IMR-90 (cell line): ENCODE measurements around the gene CTXN3. TPM values are rescaled to one million over a fixed set of nuclear protein-coding genes. Genes with fewer than 3 reads are reported as not detected.
A peak's percentile ranks its signal among the peaks of the same experiment; 100 is the strongest.

Source experiments
- ATAC-seq: fragments of 200-7000 bp; cut with Tn5 transposase; 2 replicates; pipeline ENCODE4 v1.9.1; 2020; ENCODE audit warnings: low read depth, mild to moderate bottlenecking, moderate library complexity
- BruUV-seq: library from RNA; stranded (reverse); fragments of 400-500 nt; replicated peaks from 2 replicates; lab custom pipeline; 2021; lab: Mats Ljungman, UMichigan
- CTCF ChIA-PET: fragments of 300-600 bp; formaldehyde crosslinking; extraction: SDS; loops from one replicate; lab custom pipeline; 2021; ENCODE audit warnings: antibody characterized with exemption; lab: Yijun Ruan, JAX
- POLR2A ChIA-PET: fragments of 300-600 bp; sonication (Branson Sonifier 250); formaldehyde crosslinking; loops from one replicate; lab custom pipeline; 2022; ENCODE audit warnings: antibody characterized with exemption; ENCODE audit not compliant: unreplicated experiment; lab: Charles Lee
- DNase-seq: peaks from one replicate; pipeline ENCODE4 v3.0.0; 2013
- H2AFZ ChIP-seq: replicated peaks from 2 replicates; pipeline ENCODE3; 2013; ENCODE audit warnings: low read length, mild to moderate bottlenecking; ENCODE audit not compliant: poor library complexity
- H2AK5ac ChIP-seq: 2 replicates; pipeline ENCODE4 v1.6.1; 2013; ENCODE audit warnings: low read depth, low read length, inconsistent platforms
- H2AK9ac ChIP-seq: replicated peaks from 2 replicates; pipeline ENCODE3; 2013; ENCODE audit warnings: mild to moderate bottlenecking, low read depth, low read length, moderate library complexity; ENCODE audit not compliant: poor library complexity
- H2BK120ac ChIP-seq: 2 replicates; pipeline ENCODE4 v1.6.1; 2013; ENCODE audit warnings: low read depth, low read length, inconsistent platforms
- H2BK15ac ChIP-seq: 3 replicates; pipeline ENCODE4 v1.6.1; 2013; ENCODE audit warnings: low read depth, low read length, inconsistent platforms
- H2BK20ac ChIP-seq: 2 replicates; pipeline ENCODE4 v1.6.1; 2013; ENCODE audit warnings: low read depth, mild to moderate bottlenecking, inconsistent platforms, low read length, moderate library complexity
- H2BK5ac ChIP-seq: 2 replicates; pipeline ENCODE4 v1.6.1; 2013; ENCODE audit warnings: mild to moderate bottlenecking, low read depth, low read length, inconsistent platforms; ENCODE audit not compliant: poor library complexity, severe bottlenecking
- H3K14ac ChIP-seq: replicated peaks from 2 replicates; pipeline ENCODE4 v1.6.1; 2013; ENCODE audit warnings: low read depth, low read length, inconsistent platforms
- H3K18ac ChIP-seq: 2 replicates; pipeline ENCODE4 v1.6.1; 2013; ENCODE audit warnings: low read depth, low read length, control low read depth
- H3K23ac ChIP-seq: 2 replicates; pipeline ENCODE4 v1.6.1; 2013; ENCODE audit warnings: low read depth, low read length, inconsistent platforms
- H3K27ac ChIP-seq: 2 replicates; pipeline ENCODE4 v1.5.1; 2013; ENCODE audit warnings: mild to moderate bottlenecking, control low read depth, low read length; ENCODE audit not compliant: insufficient read depth
- H3K27me3 ChIP-seq: 2 replicates; pipeline ENCODE4 v1.6.1; 2013; ENCODE audit warnings: low read length; ENCODE audit not compliant: control insufficient read depth, insufficient read depth
- H3K36me3 ChIP-seq: 2 replicates; pipeline ENCODE4 v1.6.1; 2013; ENCODE audit warnings: low read length, mixed read lengths; ENCODE audit not compliant: control insufficient read depth, insufficient read depth
- H3K4ac ChIP-seq: 2 replicates; pipeline ENCODE4 v1.6.1; 2013; ENCODE audit warnings: low read depth, low read length, inconsistent platforms
- H3K4me1 ChIP-seq: 2 replicates; pipeline ENCODE4 v1.6.1; 2013; ENCODE audit warnings: low read length, mixed read lengths; ENCODE audit not compliant: control insufficient read depth, insufficient read depth
- H3K4me2 ChIP-seq: 2 replicates; pipeline ENCODE4 v1.6.1; 2013; ENCODE audit warnings: low read depth, mild to moderate bottlenecking, control low read depth, low read length, moderate library complexity
- H3K4me3 ChIP-seq: 2 replicates; pipeline ENCODE4 v1.5.1; 2013; ENCODE audit warnings: low read depth, mild to moderate bottlenecking, control low read depth, low read length, moderate library complexity; ENCODE audit not compliant: insufficient read depth
- H3K56ac ChIP-seq: 2 replicates; pipeline ENCODE4 v1.6.1; 2013; ENCODE audit warnings: low read length, inconsistent platforms; ENCODE audit not compliant: insufficient read depth; ENCODE audit errors: extremely low read depth
- H3K79me1 ChIP-seq, 2 experiments: 2 replicates each; pipeline ENCODE4 v1.6.1; 2013; ENCODE audit warnings: low read length in 2 of 2, inconsistent platforms in 1 of 2, low read depth in 1 of 2
- H3K9ac ChIP-seq: 2 replicates; pipeline ENCODE4 v1.6.1; 2013; ENCODE audit warnings: low read depth, low read length, control low read depth
- H3K9me1 ChIP-seq: 2 replicates; pipeline ENCODE4 v1.6.1; 2013; ENCODE audit warnings: low read length, inconsistent platforms; ENCODE audit not compliant: insufficient read depth
- H3K9me3 ChIP-seq: 2 replicates; pipeline ENCODE4 v1.6.1; 2013; ENCODE audit warnings: low read length; ENCODE audit not compliant: control insufficient read depth, insufficient read depth
- H4K20me1 ChIP-seq: 2 replicates; pipeline ENCODE4 v1.6.1; 2013; ENCODE audit warnings: low read length, inconsistent platforms; ENCODE audit not compliant: insufficient read depth
- H4K5ac ChIP-seq: 2 replicates; pipeline ENCODE4 v1.6.1; 2013; ENCODE audit warnings: mild to moderate bottlenecking, low read depth, low read length, control low read depth
- H4K8ac ChIP-seq, 2 experiments: 2 replicates each; pipeline ENCODE4 v1.6.1; 2013; ENCODE audit warnings: low read depth in 2 of 2, low read length in 2 of 2, control low read depth in 1 of 2, inconsistent platforms in 1 of 2
- H4K91ac ChIP-seq: 2 replicates; pipeline ENCODE4 v1.6.1; 2013; ENCODE audit warnings: low read depth, low read length, inconsistent platforms; ENCODE audit not compliant: insufficient read depth
- MAFK ChIP-seq: IDR thresholded peaks from 2 replicates; pipeline ENCODE4 v1.6.1; 2012; ENCODE audit warnings: low read depth, low read length, improper control_type of control experiment
- RFX5 ChIP-seq: IDR thresholded peaks from 2 replicates; pipeline ENCODE4 v1.8.0; 2012; ENCODE audit warnings: low read depth, mild to moderate bottlenecking, low read length, moderate library complexity
- WGBS, 2 experiments: methylation state at CpG; one replicate each; pipeline versions ENCODE4 v1.1.5 to v1.1.7; 2013; ENCODE audit warnings: missing lambda C conversion rate in 2 of 2; ENCODE audit not compliant: insufficient read length in 1 of 2; ENCODE audit errors: extremely low coverage in 2 of 2; 5-methylcytosine and 5-hydroxymethylcytosine counted together
- dilution Hi-C: fragments of 300-500 bp; cut with HindIII; formaldehyde crosslinking; loops from one replicate; pipeline ENCODE4 v1.14.3; 2018; ENCODE audit warnings: low sequenced_read_pairs; ENCODE audit not compliant: unreplicated experiment
- in situ Hi-C: fragments of 300-500 bp; cut with MboI; formaldehyde crosslinking; loops from 3 replicates; pipeline ENCODE4 v1.14.3; 2019; ENCODE audit warnings: low sequenced_read_pairs, inconsistent platforms, mixed read lengths
- intact Hi-C: fragments of 100-400 bp; cut with micrococcal nuclease; formaldehyde crosslinking; loops from 2 replicates; pipeline ENCODE4 v1.10.0; 2022
- polyA plus RNA-seq, 3 experiments: library from polyadenylated mRNA; depleted of rRNA; stranded (reverse); fragments of >200 nt; gene quantifications; 2 replicates each; pipeline ENCODE4 v1.2.3, GENCODE V29; 2012; ENCODE audit warnings: low replicate concordance in 1 of 3
- total RNA-seq: library from RNA; depleted of rRNA; stranded (reverse); fragments of >200 nt; gene quantifications from 2 replicates; pipeline ENCODE4 v1.2.3, GENCODE V29; 2012

CTXN3 gene
- total and polyA plus RNA-seq, 2 of the 4 experiments (the other 2 are of a cell fraction), result not detected

- no peak for DNase-seq
- in situ Hi-C loops, result no loop called here
- no peak overlapping the region for H3K4me3 ChIP-seq
- no peak overlapping the region for H2AK5ac ChIP-seq
- no peaks in the 10 kb centered on the region for H3K9me1 ChIP-seq
- H3K36me3 ChIP-seq, result no peaks in the 10 kb centered on the region
- ChIA-PET CTCF (no interaction called here), POLR2A (no interaction called here)
- ATAC-seq, result no peak
- H2BK5ac ChIP-seq, result no peak overlapping the region
- H3K79me1 ChIP-seq, result no peaks in the 10 kb centered on the region
- no peaks in the 10 kb centered on the region for H4K20me1 ChIP-seq
- H3K9ac ChIP-seq, result no peak overlapping the region
- no peak overlapping the region for H3K4ac ChIP-seq
- no peak overlapping the region for H4K5ac ChIP-seq
- no peak overlapping the region for H2BK15ac ChIP-seq
- intact Hi-C loops, result no loop called here
- no CpG with 5 or more reads among the region's 6 CpGs for WGBS, 2 experiments
- no TSS peak for BruUV-seq
- no peaks in the 10 kb centered on the region for H3K4me1 ChIP-seq
- no peak overlapping the region for H3K4me2 ChIP-seq
- H2BK120ac ChIP-seq, result no peak overlapping the region
- no peak overlapping the region for H3K14ac ChIP-seq
- no peak overlapping the region for H2AFZ ChIP-seq
- peaks cover 1% of the 10 kb centered on the region; the same call in 1 of the 2 replicates for H3K27me3 ChIP-seq
- H4K8ac ChIP-seq, result no peak overlapping the region
- no peak overlapping the region for H2AK9ac ChIP-seq
- no peak overlapping the region for H4K91ac ChIP-seq
- H3K56ac ChIP-seq, result no peak overlapping the region
- H3K27ac ChIP-seq, result no peak overlapping the region
- dilution Hi-C loops, result no loop called here
- H2BK20ac ChIP-seq, result no peak overlapping the region
- TF ChIP-seq MAFK (peak; percentile 53; the same call in 1 of the 2 replicates), RFX5 (no peak)
- H3K18ac ChIP-seq, result no peak overlapping the region
- no peaks in the 10 kb centered on the region for H3K9me3 ChIP-seq
- H3K23ac ChIP-seq, result no peak overlapping the region
These were observed 40.7 kb upstream of the CTXN3 start for GRCh38 chr5:127608077-127608660.
